ENCODE data around the gene EPHB4.

- TF ChIP-seq PAX8 (IDR thresholded peaks at IDR 0.05) (no peak), EGR1 (IDR thresholded peaks at IDR 0.05; ENCODE audit: borderline replicate concordance in 1 of 2, low read depth in 2 of 2, low read length in 2 of 2) (no peak), ZNF592 (IDR thresholded peaks at IDR 0.05) (no peak), HCFC1 (IDR thresholded peaks at IDR 0.05; ENCODE audit: low read length) (no peak), POU2F2 (IDR thresholded peaks at IDR 0.05; ENCODE audit: borderline replicate concordance, low read depth, low read length) (no peak), ASH2L (IDR thresholded peaks at IDR 0.05; ENCODE audit: borderline replicate concordance, low read depth) (no peak)
- TF ChIP-seq, protein P1, sequence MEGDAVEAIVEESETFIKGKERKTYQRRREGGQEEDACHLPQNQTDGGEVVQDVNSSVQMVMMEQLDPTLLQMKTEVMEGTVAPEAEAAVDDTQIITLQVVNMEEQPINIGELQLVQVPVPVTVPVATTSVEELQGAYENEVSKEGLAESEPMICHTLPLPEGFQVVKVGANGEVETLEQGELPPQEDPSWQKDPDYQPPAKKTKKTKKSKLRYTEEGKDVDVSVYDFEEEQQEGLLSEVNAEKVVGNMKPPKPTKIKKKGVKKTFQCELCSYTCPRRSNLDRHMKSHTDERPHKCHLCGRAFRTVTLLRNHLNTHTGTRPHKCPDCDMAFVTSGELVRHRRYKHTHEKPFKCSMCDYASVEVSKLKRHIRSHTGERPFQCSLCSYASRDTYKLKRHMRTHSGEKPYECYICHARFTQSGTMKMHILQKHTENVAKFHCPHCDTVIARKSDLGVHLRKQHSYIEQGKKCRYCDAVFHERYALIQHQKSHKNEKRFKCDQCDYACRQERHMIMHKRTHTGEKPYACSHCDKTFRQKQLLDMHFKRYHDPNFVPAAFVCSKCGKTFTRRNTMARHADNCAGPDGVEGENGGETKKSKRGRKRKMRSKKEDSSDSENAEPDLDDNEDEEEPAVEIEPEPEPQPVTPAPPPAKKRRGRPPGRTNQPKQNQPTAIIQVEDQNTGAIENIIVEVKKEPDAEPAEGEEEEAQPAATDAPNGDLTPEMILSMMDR (IDR thresholded peaks at IDR 0.05 in 2 of 3, conservative IDR thresholded peaks at IDR 0.05 in 1 of 3; ENCODE audit: control insufficient read depth in 2 of 3, extremely low read depth in 1 of 3, insufficient read depth in 1 of 3, low read depth in 3 of 3, low read length in 3 of 3) = no peak
Measured at GRCh38 chr7:100826514-100827329, 601 bp downstream of the EPHB4 start.
